Measurements from ENCODE around the gene AIM2. TPM values are rescaled to one million over a fixed set of nuclear protein-coding genes. Genes with fewer than 3 reads are reported as not detected.

The AIM2 gene
- total and polyA plus RNA-seq, 2 of the 4 experiments (the other 2 are of a cell fraction) = not detected

DNA sequence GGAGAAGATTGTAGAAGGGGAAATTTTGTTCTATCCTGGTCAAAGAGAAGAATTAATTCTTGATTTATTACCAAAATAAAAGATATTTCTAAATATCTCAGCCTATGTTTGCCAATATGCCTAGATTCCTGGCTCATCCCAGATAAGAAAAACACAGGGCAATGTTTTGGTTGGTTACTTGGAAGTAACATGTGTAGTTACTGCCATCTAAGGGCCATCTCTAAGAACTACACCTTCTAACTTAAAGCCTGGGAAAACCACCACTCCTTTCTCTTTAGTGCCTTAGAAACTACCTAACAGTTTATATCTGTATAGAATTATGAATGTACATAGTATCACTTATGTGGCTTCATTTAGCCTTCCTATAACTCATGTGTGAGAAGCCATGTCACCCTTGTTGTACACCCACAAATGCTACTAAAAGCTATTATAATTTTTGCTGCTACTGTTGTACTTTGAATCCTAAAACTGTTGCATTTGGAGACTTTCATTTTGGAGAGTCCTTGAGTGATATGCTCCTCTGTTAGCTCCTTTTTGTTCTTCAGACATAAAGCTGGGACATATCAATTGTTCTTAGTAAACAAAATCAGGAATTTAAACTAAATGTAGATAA lies 4.5 kb downstream of the AIM2 start:
- in situ Hi-C loops (cut with MboI; ENCODE audit: low sequenced_read_pairs) = loop anchor here (5.0 kb wide), 1 partner anchor 865 kb away; no protein-coding TSS in a partner anchor
- Histone ChIP-seq H2BK5ac (ENCODE audit: low read depth, low read length, poor library complexity, severe bottlenecking) (no peak overlapping the region), H3K9me1 (ENCODE audit: insufficient read depth, low read length) (no peaks in the 10 kb centered on the region), H2AK9ac (replicated peaks; ENCODE audit: low read depth, low read length, poor library complexity) (no peak overlapping the region), H4K91ac (ENCODE audit: insufficient read depth, low read depth, low read length) (no peak overlapping the region), H4K5ac (ENCODE audit: low read depth, low read length) (no peak overlapping the region), H2AFZ (replicated peaks; ENCODE audit: low read length, poor library complexity) (no peak overlapping the region), H2BK15ac (ENCODE audit: low read depth, low read length) (no peak overlapping the region), H3K9me3 (ENCODE audit: control insufficient read depth, insufficient read depth, low read length) (no peaks in the 10 kb centered on the region), H2AK5ac (ENCODE audit: low read depth, low read length) (no peak overlapping the region), H3K4me1 (ENCODE audit: control insufficient read depth, insufficient read depth, low read length) (no peaks in the 10 kb centered on the region), H2BK20ac (ENCODE audit: low read depth, low read length) (no peak overlapping the region), H3K18ac (ENCODE audit: low read depth, low read length) (no peak overlapping the region), H2BK120ac (ENCODE audit: low read depth, low read length) (no peak overlapping the region), H4K8ac (ENCODE audit: low read depth in 2 of 2, low read length in 2 of 2) (no peak overlapping the region), H3K27me3 (ENCODE audit: control insufficient read depth, insufficient read depth, low read length) (no peaks in the 10 kb centered on the region), H3K23ac (ENCODE audit: low read depth, low read length) (no peak overlapping the region), H3K4me2 (ENCODE audit: low read depth, low read length) (no peak overlapping the region), H3K4me3 (ENCODE audit: insufficient read depth, low read depth, low read length) (no peak overlapping the region), H3K36me3 (ENCODE audit: control insufficient read depth, insufficient read depth, low read length) (no peaks in the 10 kb centered on the region), H3K9ac (ENCODE audit: low read depth, low read length) (no peak overlapping the region), H3K4ac (ENCODE audit: low read depth, low read length) (no peak overlapping the region), H3K27ac (ENCODE audit: insufficient read depth, low read length) (no peak overlapping the region), H3K79me1 (ENCODE audit: low read depth in 1 of 2, low read length in 2 of 2) (no peaks in the 10 kb centered on the region), H3K14ac (replicated peaks; ENCODE audit: low read depth, low read length) (no peak overlapping the region), H3K56ac (ENCODE audit: extremely low read depth, insufficient read depth, low read length) (no peak overlapping the region), H4K20me1 (ENCODE audit: insufficient read depth, low read length) (no peaks in the 10 kb centered on the region)
- BruUV-seq (replicated peaks) = no TSS peak
- TF ChIP-seq MAFK (IDR thresholded peaks at IDR 0.05; ENCODE audit: low read depth, low read length) (no peak), SMC3 (IDR thresholded peaks at IDR 0.05; ENCODE audit: low read depth, low read length) (peak; percentile 57), CEBPB (IDR thresholded peaks at IDR 0.05; ENCODE audit: low read depth, low read length) (no peak), RFX5 (IDR thresholded peaks at IDR 0.05; ENCODE audit: low read depth, low read length) (no peak), POLR2A (IDR thresholded peaks at IDR 0.05; ENCODE audit: low read depth, low read length) (no peak), CHD1 (IDR thresholded peaks at IDR 0.05; ENCODE audit: low read depth, low read length) (no peak), BHLHE40 (IDR thresholded peaks at IDR 0.05; ENCODE audit: low read depth, low read length) (no peak), NFE2L2 (IDR thresholded peaks at IDR 0.05; ENCODE audit: low read depth, low read length) (no peak), RCOR1 (IDR thresholded peaks at IDR 0.05; ENCODE audit: insufficient replicate concordance, low read length) (no peak), MXI1 (IDR thresholded peaks at IDR 0.05; ENCODE audit: borderline replicate concordance, low read depth, low read length) (no peak), RAD21 (IDR thresholded peaks at IDR 0.05; ENCODE audit: low read length) (peak; percentile 83), FOS (IDR thresholded peaks at IDR 0.05; ENCODE audit: low read depth, low read length) (no peak), MAZ (IDR thresholded peaks at IDR 0.05; ENCODE audit: borderline replicate concordance, low read depth, low read length) (no peak)
- TF ChIP-seq, protein P1, sequence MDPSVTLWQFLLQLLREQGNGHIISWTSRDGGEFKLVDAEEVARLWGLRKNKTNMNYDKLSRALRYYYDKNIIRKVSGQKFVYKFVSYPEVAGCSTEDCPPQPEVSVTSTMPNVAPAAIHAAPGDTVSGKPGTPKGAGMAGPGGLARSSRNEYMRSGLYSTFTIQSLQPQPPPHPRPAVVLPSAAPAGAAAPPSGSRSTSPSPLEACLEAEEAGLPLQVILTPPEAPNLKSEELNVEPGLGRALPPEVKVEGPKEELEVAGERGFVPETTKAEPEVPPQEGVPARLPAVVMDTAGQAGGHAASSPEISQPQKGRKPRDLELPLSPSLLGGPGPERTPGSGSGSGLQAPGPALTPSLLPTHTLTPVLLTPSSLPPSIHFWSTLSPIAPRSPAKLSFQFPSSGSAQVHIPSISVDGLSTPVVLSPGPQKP (IDR thresholded peaks at IDR 0.05; ENCODE audit: borderline replicate concordance, low read depth, low read length) = no peak
- TF ChIP-seq, protein P2, sequence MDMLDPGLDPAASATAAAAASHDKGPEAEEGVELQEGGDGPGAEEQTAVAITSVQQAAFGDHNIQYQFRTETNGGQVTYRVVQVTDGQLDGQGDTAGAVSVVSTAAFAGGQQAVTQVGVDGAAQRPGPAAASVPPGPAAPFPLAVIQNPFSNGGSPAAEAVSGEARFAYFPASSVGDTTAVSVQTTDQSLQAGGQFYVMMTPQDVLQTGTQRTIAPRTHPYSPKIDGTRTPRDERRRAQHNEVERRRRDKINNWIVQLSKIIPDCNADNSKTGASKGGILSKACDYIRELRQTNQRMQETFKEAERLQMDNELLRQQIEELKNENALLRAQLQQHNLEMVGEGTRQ (IDR thresholded peaks at IDR 0.05; ENCODE audit: low read depth, low read length) = no peak
- TF ChIP-seq, protein P3, sequence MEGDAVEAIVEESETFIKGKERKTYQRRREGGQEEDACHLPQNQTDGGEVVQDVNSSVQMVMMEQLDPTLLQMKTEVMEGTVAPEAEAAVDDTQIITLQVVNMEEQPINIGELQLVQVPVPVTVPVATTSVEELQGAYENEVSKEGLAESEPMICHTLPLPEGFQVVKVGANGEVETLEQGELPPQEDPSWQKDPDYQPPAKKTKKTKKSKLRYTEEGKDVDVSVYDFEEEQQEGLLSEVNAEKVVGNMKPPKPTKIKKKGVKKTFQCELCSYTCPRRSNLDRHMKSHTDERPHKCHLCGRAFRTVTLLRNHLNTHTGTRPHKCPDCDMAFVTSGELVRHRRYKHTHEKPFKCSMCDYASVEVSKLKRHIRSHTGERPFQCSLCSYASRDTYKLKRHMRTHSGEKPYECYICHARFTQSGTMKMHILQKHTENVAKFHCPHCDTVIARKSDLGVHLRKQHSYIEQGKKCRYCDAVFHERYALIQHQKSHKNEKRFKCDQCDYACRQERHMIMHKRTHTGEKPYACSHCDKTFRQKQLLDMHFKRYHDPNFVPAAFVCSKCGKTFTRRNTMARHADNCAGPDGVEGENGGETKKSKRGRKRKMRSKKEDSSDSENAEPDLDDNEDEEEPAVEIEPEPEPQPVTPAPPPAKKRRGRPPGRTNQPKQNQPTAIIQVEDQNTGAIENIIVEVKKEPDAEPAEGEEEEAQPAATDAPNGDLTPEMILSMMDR (conservative IDR thresholded peaks at IDR 0.05; ENCODE audit: low read depth, low read length) = peak; percentile 78
- peak; percentile 80 for DNase-seq
- ChIA-PET POLR2A (ENCODE audit: unreplicated experiment) (interaction anchor here (0.5 kb wide), 1 partner anchor 62 kb away, joined by 3 read pairs; no protein-coding TSS in a partner anchor), CTCF (interaction anchor here (0.7 to 4.6 kb wide), 5 partner anchors 19 to 867 kb away, joined by 3 to 25 read pairs (median 3); no protein-coding TSS in a partner anchor)
- dilution Hi-C loops (cut with HindIII; ENCODE audit: low sequenced_read_pairs, unreplicated experiment) = no loop called here
- peak; percentile 99 for ATAC-seq (ENCODE audit: low read depth)
- intact Hi-C loops (cut with micrococcal nuclease) = loop anchor here (1.0 to 10.0 kb wide), 6 partner anchors 73 to 1110 kb away; no protein-coding TSS in a partner anchor

Measured in IMR-90 (cell line).